Measurements from ENCODE around the gene PLEKHH2.
"Not testable (repeated sequence)": the region's sequence is repeated elsewhere in the genome, so short reads cannot be mapped to it uniquely, and the experiment has no call there.

PLEKHH2 gene

GRCh38 chr2:43637030-43637803 is at the start of gene PLEKHH2:
Gene PLEKHH2, plus strand, starts transcription at chr2:43637260. Its CDS starts 7,414 bp downstream, at chr2:43644674.
- peak within 1 kb of the TSS; percentile 32 for H3K9ac ChIP-seq (ENCODE audit: low read length)

GRCh38 chr2:43592443-43592842 is 44.6 kb upstream of the PLEKHH2 start:
- Histone ChIP-seq H3K9me3 (ENCODE audit: control insufficient read depth, low read depth, low read length) (no peaks in the 10 kb centered on the region), H3K4me3 (ENCODE audit: low read length) (no peak overlapping the region), H3K36me3 (ENCODE audit: control insufficient read depth, low read depth, low read length) (peaks cover 27% of the 10 kb centered on the region), H3K4me1 (ENCODE audit: control insufficient read depth, low read depth, low read length) (peaks cover 3% of the 10 kb centered on the region), H3K27me3 (ENCODE audit: control insufficient read depth, insufficient read depth, low read length) (no peaks in the 10 kb centered on the region), H3K9ac (ENCODE audit: low read length) (no peak overlapping the region), H3K27ac (ENCODE audit: low read length) (no peak overlapping the region)

More at GRCh38 chr2:43637030-43637803, at the start of gene PLEKHH2:
- H3K27me3 ChIP-seq (ENCODE audit: control insufficient read depth, insufficient read depth, low read length) = peaks cover 15% of the 10 kb centered on the region
- no peak within 1 kb of the TSS for H3K27ac ChIP-seq (ENCODE audit: low read length)
- H3K9me3 ChIP-seq (ENCODE audit: control insufficient read depth, low read depth, low read length) = no peaks in the 10 kb centered on the region
- peaks cover 11% of the 10 kb centered on the region for H3K4me1 ChIP-seq (ENCODE audit: control insufficient read depth, low read depth, low read length)
- peak within 1 kb of the TSS; percentile 84 for H3K4me3 ChIP-seq (ENCODE audit: low read length)
- H3K36me3 ChIP-seq (ENCODE audit: control insufficient read depth, low read depth, low read length) = no peaks in the 10 kb centered on the region

- Histone ChIP-seq H3K36me3 (ENCODE audit: control insufficient read depth, low read depth, low read length) (peaks cover 22% of the 10 kb centered on the region), H3K9ac (ENCODE audit: low read length) (no peak overlapping the region), H3K27me3 (ENCODE audit: control insufficient read depth, insufficient read depth, low read length) (no peaks in the 10 kb centered on the region), H3K4me3 (ENCODE audit: low read length) (no peak overlapping the region), H3K9me3 (ENCODE audit: control insufficient read depth, low read depth, low read length) (no peaks in the 10 kb centered on the region), H3K4me1 (ENCODE audit: control insufficient read depth, low read depth, low read length) (peaks cover 3% of the 10 kb centered on the region), H3K27ac (ENCODE audit: low read length) (no peak overlapping the region)
Measured at GRCh38 chr2:43593254-43593653, 43.8 kb upstream of the PLEKHH2 start.

- Histone ChIP-seq H3K9me3 (ENCODE audit: control insufficient read depth, low read depth, low read length) (no peaks in the 10 kb centered on the region), H3K9ac (ENCODE audit: low read length) (peak overlapping the region; percentile 97), H3K27me3 (ENCODE audit: control insufficient read depth, insufficient read depth, low read length) (no peaks in the 10 kb centered on the region), H3K4me3 (ENCODE audit: low read length) (peak overlapping the region; percentile 85), H3K4me1 (ENCODE audit: control insufficient read depth, low read depth, low read length) (peaks cover 3% of the 10 kb centered on the region), H3K36me3 (ENCODE audit: control insufficient read depth, low read depth, low read length) (peaks cover 10% of the 10 kb centered on the region), H3K27ac (ENCODE audit: low read length) (no peak overlapping the region)
Measured at GRCh38 chr2:43594875-43595274, 42.2 kb upstream of the PLEKHH2 start.

- peak within 1 kb of the TSS; percentile 85 for H3K4me3 ChIP-seq (ENCODE audit: low read length)
- peak within 1 kb of the TSS; percentile 98 for H3K27ac ChIP-seq (ENCODE audit: low read length)
- no peaks in the 10 kb centered on the region for H3K9me3 ChIP-seq (ENCODE audit: control insufficient read depth, low read depth, low read length)
- peaks cover 6% of the 10 kb centered on the region for H3K36me3 ChIP-seq (ENCODE audit: control insufficient read depth, low read depth, low read length)
- peak within 1 kb of the TSS; percentile 97 for H3K9ac ChIP-seq (ENCODE audit: low read length)
- peaks cover 3% of the 10 kb centered on the region for H3K4me1 ChIP-seq (ENCODE audit: control insufficient read depth, low read depth, low read length)
- no peaks in the 10 kb centered on the region for H3K27me3 ChIP-seq (ENCODE audit: control insufficient read depth, insufficient read depth, low read length)
Measured at GRCh38 chr2:43595603-43596412, 41.3 kb upstream of the PLEKHH2 start, which contains the start of gene THADA. Gene THADA, minus strand, starts transcription at chr2:43596038. Its CDS starts 3,646 bp downstream, at chr2:43592392.

- not testable (repeated sequence) for H3K4me3 ChIP-seq (ENCODE audit: low read length); H3K9ac ChIP-seq (ENCODE audit: low read length); H3K27ac ChIP-seq (ENCODE audit: low read length); H3K36me3 ChIP-seq (ENCODE audit: control insufficient read depth, low read depth, low read length); H3K9me3 ChIP-seq (ENCODE audit: control insufficient read depth, low read depth, low read length); H3K27me3 ChIP-seq (ENCODE audit: control insufficient read depth, insufficient read depth, low read length); H3K4me1 ChIP-seq (ENCODE audit: control insufficient read depth, low read depth, low read length)
Measured at GRCh38 chr2:43600596-43600995, 36.5 kb upstream of the PLEKHH2 start.

- no peaks in the 10 kb centered on the region for H3K9me3 ChIP-seq (ENCODE audit: control insufficient read depth, low read depth, low read length)
- no peak overlapping the region for H3K9ac ChIP-seq (ENCODE audit: low read length)
- H3K27ac ChIP-seq (ENCODE audit: low read length) = no peak overlapping the region
- H3K4me1 ChIP-seq (ENCODE audit: control insufficient read depth, low read depth, low read length) = peaks cover 5% of the 10 kb centered on the region
- H3K36me3 ChIP-seq (ENCODE audit: control insufficient read depth, low read depth, low read length) = no peaks in the 10 kb centered on the region
- no peaks in the 10 kb centered on the region for H3K27me3 ChIP-seq (ENCODE audit: control insufficient read depth, insufficient read depth, low read length)
- H3K4me3 ChIP-seq (ENCODE audit: low read length) = no peak overlapping the region
Measured at GRCh38 chr2:43604674-43605073, 32.4 kb upstream of the PLEKHH2 start.

GRCh38 chr2:43605079-43605655 is 31.9 kb upstream of the PLEKHH2 start:
- H3K9ac ChIP-seq (ENCODE audit: low read length) = no peak overlapping the region
- H3K27me3 ChIP-seq (ENCODE audit: control insufficient read depth, insufficient read depth, low read length) = no peaks in the 10 kb centered on the region
- H3K27ac ChIP-seq (ENCODE audit: low read length) = no peak overlapping the region
- H3K36me3 ChIP-seq (ENCODE audit: control insufficient read depth, low read depth, low read length) = no peaks in the 10 kb centered on the region
- no peaks in the 10 kb centered on the region for H3K9me3 ChIP-seq (ENCODE audit: control insufficient read depth, low read depth, low read length)
- peaks cover 5% of the 10 kb centered on the region for H3K4me1 ChIP-seq (ENCODE audit: control insufficient read depth, low read depth, low read length)
- no peak overlapping the region for H3K4me3 ChIP-seq (ENCODE audit: low read length)

- Histone ChIP-seq H3K27ac (ENCODE audit: low read length) (no peak overlapping the region), H3K9me3 (ENCODE audit: control insufficient read depth, low read depth, low read length) (no peaks in the 10 kb centered on the region), H3K4me3 (ENCODE audit: low read length) (no peak overlapping the region), H3K27me3 (ENCODE audit: control insufficient read depth, insufficient read depth, low read length) (no peaks in the 10 kb centered on the region), H3K4me1 (ENCODE audit: control insufficient read depth, low read depth, low read length) (peaks cover 5% of the 10 kb centered on the region), H3K36me3 (ENCODE audit: control insufficient read depth, low read depth, low read length) (no peaks in the 10 kb centered on the region), H3K9ac (ENCODE audit: low read length) (no peak overlapping the region)
Measured at GRCh38 chr2:43605851-43606250, 31.2 kb upstream of the PLEKHH2 start.

GRCh38 chr2:43609290-43609918 is 27.7 kb upstream of the PLEKHH2 start:
- Histone ChIP-seq H3K9ac (ENCODE audit: low read length) (no peak overlapping the region), H3K4me3 (ENCODE audit: low read length) (no peak overlapping the region), H3K27ac (ENCODE audit: low read length) (no peak overlapping the region), H3K9me3 (ENCODE audit: control insufficient read depth, low read depth, low read length) (no peaks in the 10 kb centered on the region), H3K27me3 (ENCODE audit: control insufficient read depth, insufficient read depth, low read length) (no peaks in the 10 kb centered on the region), H3K36me3 (ENCODE audit: control insufficient read depth, low read depth, low read length) (no peaks in the 10 kb centered on the region), H3K4me1 (ENCODE audit: control insufficient read depth, low read depth, low read length) (peaks cover 5% of the 10 kb centered on the region)

GRCh38 chr2:43610361-43610760 is 26.7 kb upstream of the PLEKHH2 start:
- Histone ChIP-seq H3K4me3 (ENCODE audit: low read length) (no peak overlapping the region), H3K36me3 (ENCODE audit: control insufficient read depth, low read depth, low read length) (no peaks in the 10 kb centered on the region), H3K27me3 (ENCODE audit: control insufficient read depth, insufficient read depth, low read length) (no peaks in the 10 kb centered on the region), H3K4me1 (ENCODE audit: control insufficient read depth, low read depth, low read length) (peaks cover 5% of the 10 kb centered on the region), H3K9ac (ENCODE audit: low read length) (no peak overlapping the region), H3K27ac (ENCODE audit: low read length) (no peak overlapping the region), H3K9me3 (ENCODE audit: control insufficient read depth, low read depth, low read length) (no peaks in the 10 kb centered on the region)
